ENCODE measurements around the gene GJC2. TPM values are rescaled to one million over a fixed set of nuclear protein-coding genes. Genes with fewer than 3 reads are reported as not detected.

The GJC2 gene
- total and polyA plus RNA-seq, 12 donors, result 0.61 to 1.5 (median 1.2) TPM

- H3K4me3 ChIP-seq, result no peak overlapping the region
- H3K36me3 ChIP-seq, result peaks cover 0 to 3% (median 0%) of the 10 kb centered on the region in 9 donors
- no peak overlapping the region for H3K27ac ChIP-seq
- peak in 1 of 8 donors; percentile 11 for ATAC-seq
- TF ChIP-seq CTCF (IDR thresholded peaks at IDR 0.05), result no peak
- WGBS, 2 donors, result 90 to 96% methylated on average over 5 of the region's 5 CpGs
- H3K27me3 ChIP-seq, result no peaks in the 10 kb centered on the region
- intact Hi-C loops (cut with DNase I), result no loop called here
- H3K9me3 ChIP-seq, result peaks cover 0 to 14% (median 0%) of the 10 kb centered on the region in 11 donors
- peaks cover 0 to 8% (median 0%) of the 10 kb centered on the region in 9 donors for H3K4me1 ChIP-seq
- no peak for DNase-seq
Measured at GRCh38 chr1:228190778-228191177, 41.0 kb downstream of the GJC2 start.

GRCh38 chr1:228194436-228194835 is 44.7 kb downstream of the GJC2 start:
- H3K27me3 ChIP-seq, result no peaks in the 10 kb centered on the region
- ATAC-seq (no peak), DNase-seq (no peak)
- H3K36me3 ChIP-seq, result no peaks in the 10 kb centered on the region
- WGBS, 2 donors, result 82 to 85% methylated on average over 3 of the region's 3 CpGs
- no peak overlapping the region for H3K4me3 ChIP-seq
- peaks cover 0 to 16% (median 10%) of the 10 kb centered on the region in 11 donors for H3K9me3 ChIP-seq
- H3K27ac ChIP-seq, result no peak overlapping the region
- no peak for TF ChIP-seq CTCF (IDR thresholded peaks at IDR 0.05)
- intact Hi-C loops (cut with DNase I), result no loop called here
- H3K4me1 ChIP-seq, result peaks cover 0 to 15% (median 0%) of the 10 kb centered on the region in 9 donors

- DNase-seq (no peak), ATAC-seq (no peak)
- H3K27me3 ChIP-seq, result no peaks in the 10 kb centered on the region
- no peaks in the 10 kb centered on the region for H3K36me3 ChIP-seq
- TF ChIP-seq CTCF (IDR thresholded peaks at IDR 0.05), result no peak
- peaks cover 0 to 23% (median 12%) of the 10 kb centered on the region in 11 donors for H3K9me3 ChIP-seq
- 85 to 94% methylated on average over 8 of the region's 8 CpGs for WGBS, 2 donors
- H3K27ac ChIP-seq, result no peak overlapping the region
- intact Hi-C loops (cut with DNase I), result no loop called here
- no peak overlapping the region for H3K4me3 ChIP-seq
- peaks cover 0 to 15% (median 0%) of the 10 kb centered on the region in 9 donors for H3K4me1 ChIP-seq
Measured at GRCh38 chr1:228194921-228195812, 45.4 kb downstream of the GJC2 start.

GRCh38 chr1:228197555-228198147 is 47.9 kb downstream of the GJC2 start:
- intact Hi-C loops (cut with DNase I), result no loop called here
- ATAC-seq (peak; percentile 80 to 97 (median 92)), DNase-seq (peak in 1 of 2 donors; percentile 46)
- 77 to 83% methylated on average over 4 of the region's 4 CpGs for WGBS, 2 donors
- H3K27ac ChIP-seq, result peak overlapping the region in 7 of 10 donors; percentile 16 to 82 (median 70)
- H3K27me3 ChIP-seq, result no peaks in the 10 kb centered on the region
- H3K9me3 ChIP-seq, result peaks cover 0 to 27% (median 12%) of the 10 kb centered on the region in 11 donors
- peaks cover 0 to 10% (median 0%) of the 10 kb centered on the region in 9 donors for H3K4me1 ChIP-seq
- no peak for TF ChIP-seq CTCF (IDR thresholded peaks at IDR 0.05)
- no peaks in the 10 kb centered on the region for H3K36me3 ChIP-seq
- no peak overlapping the region for H3K4me3 ChIP-seq
